ENCODE results near the gene COL3A1. TPM values are rescaled to one million over a fixed set of nuclear protein-coding genes. Genes with fewer than 3 reads are reported as not detected.

Gene COL3A1
- total RNA-seq, 1 donor from 2014 or later: 1,124 TPM

GRCh38 chr2:189024901-189025618 lies 50.9 kb downstream of the COL3A1 start:
- Mint-ChIP-seq H3K4me1 (ENCODE audit: unreplicated experiment) (peaks cover 17% of the 10 kb centered on the region), H3K27ac (no peak overlapping the region), H3K4me3 (no peak overlapping the region), H3K9me3 (no peaks in the 10 kb centered on the region), H3K36me3 (no peaks in the 10 kb centered on the region), H3K27me3 (no peaks in the 10 kb centered on the region)
- no peak for DNase-seq (ENCODE audit: extremely low spot score, unreplicated experiment)
- peak; percentile 67 for TF ChIP-seq CTCF (conservative IDR thresholded peaks at IDR 0.05)

DNA sequence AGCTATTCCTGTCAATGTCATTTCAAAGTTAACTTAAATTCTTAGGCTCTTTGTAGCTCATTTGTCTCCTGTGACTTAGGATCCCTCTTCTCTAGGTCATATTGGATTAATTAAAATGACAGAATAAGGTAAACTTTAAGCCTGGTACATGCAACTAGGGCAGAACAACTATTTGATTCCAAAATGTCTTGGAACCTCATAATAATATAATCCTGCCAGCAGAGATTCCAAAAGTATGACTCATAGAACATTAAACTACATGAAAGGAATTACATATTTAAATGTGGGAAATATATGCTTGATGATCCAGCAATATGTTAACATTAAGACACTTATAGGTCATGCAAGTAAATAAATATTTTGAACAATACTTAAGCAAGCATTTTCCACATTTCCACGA lies 63.3 kb downstream of the COL3A1 start:
- peaks cover 32% of the 10 kb centered on the region for H3K36me3 Mint-ChIP-seq
- no peak overlapping the region for H3K27ac Mint-ChIP-seq

DNA sequence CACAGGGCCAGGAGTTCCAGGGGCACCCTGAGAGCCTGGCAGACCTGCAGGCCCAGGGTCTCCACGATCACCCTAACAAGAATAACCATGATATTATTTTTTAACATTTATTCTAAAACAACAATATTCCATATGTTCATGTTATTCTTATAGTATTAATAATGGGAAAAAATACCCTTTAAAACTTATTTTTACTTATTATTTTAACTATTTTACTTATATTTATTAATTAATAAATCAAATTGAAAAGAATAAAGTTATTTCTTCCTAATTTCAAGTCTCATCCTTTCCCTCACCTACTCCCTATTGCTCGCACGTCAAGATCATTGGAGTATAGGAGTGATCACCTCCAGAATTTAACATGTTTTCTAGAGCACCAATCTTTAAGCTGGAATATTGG lies 71.7 kb downstream of the COL3A1 start:
- Mint-ChIP-seq H3K4me3 (no peak overlapping the region), H3K27ac (no peak overlapping the region), H3K4me1 (ENCODE audit: unreplicated experiment) (peaks cover 8% of the 10 kb centered on the region), H3K36me3 (peaks cover 6% of the 10 kb centered on the region), H3K27me3 (no peaks in the 10 kb centered on the region), H3K9me3 (no peaks in the 10 kb centered on the region)
- no peak for DNase-seq (ENCODE audit: extremely low spot score, unreplicated experiment)
- TF ChIP-seq CTCF (conservative IDR thresholded peaks at IDR 0.05): no peak

More for the DNA sequence above, 63.3 kb downstream of the COL3A1 start:
- no peak overlapping the region for H3K4me3 Mint-ChIP-seq
- H3K9me3 Mint-ChIP-seq: no peaks in the 10 kb centered on the region
- no peak for TF ChIP-seq CTCF (conservative IDR thresholded peaks at IDR 0.05)
- H3K27me3 Mint-ChIP-seq: no peaks in the 10 kb centered on the region
- no peaks in the 10 kb centered on the region for H3K4me1 Mint-ChIP-seq (ENCODE audit: unreplicated experiment)
- DNase-seq (ENCODE audit: extremely low spot score, unreplicated experiment): no peak

- Mint-ChIP-seq H3K27me3 (no peaks in the 10 kb centered on the region), H3K36me3 (peaks cover 8% of the 10 kb centered on the region), H3K4me1 (ENCODE audit: unreplicated experiment) (peaks cover 8% of the 10 kb centered on the region), H3K4me3 (no peak overlapping the region), H3K9me3 (no peaks in the 10 kb centered on the region), H3K27ac (no peak overlapping the region)
- TF ChIP-seq CTCF (conservative IDR thresholded peaks at IDR 0.05): no peak
- DNase-seq (ENCODE audit: extremely low spot score, unreplicated experiment): no peak
Measured at GRCh38 chr2:189046320-189046719, 72.1 kb downstream of the COL3A1 start.

GRCh38 chr2:189047171-189047888 lies 73.2 kb downstream of the COL3A1 start:
- no peak for DNase-seq (ENCODE audit: extremely low spot score, unreplicated experiment)
- H3K4me1 Mint-ChIP-seq (ENCODE audit: unreplicated experiment): peaks cover 8% of the 10 kb centered on the region
- H3K27me3 Mint-ChIP-seq: no peaks in the 10 kb centered on the region
- no peak overlapping the region for H3K27ac Mint-ChIP-seq
- no peak for TF ChIP-seq CTCF (conservative IDR thresholded peaks at IDR 0.05)
- no peaks in the 10 kb centered on the region for H3K9me3 Mint-ChIP-seq
- peaks cover 9% of the 10 kb centered on the region for H3K36me3 Mint-ChIP-seq
- H3K4me3 Mint-ChIP-seq: no peak overlapping the region

All from type B pancreatic cell (in vitro differentiated cells).